Measurements from ENCODE around the gene DEPP1. TPM values are rescaled to one million over a fixed set of nuclear protein-coding genes. Genes with fewer than 3 reads are reported as not detected.
A peak's percentile ranks its signal among the peaks of the same experiment; 100 is the strongest.

The DEPP1 gene
- total and polyA plus RNA-seq, 2 of the 13 experiments (the other 11 are each of a cell fraction or from before 2014, with no cell fraction given) = 14.8 to 270 TPM

DNA sequence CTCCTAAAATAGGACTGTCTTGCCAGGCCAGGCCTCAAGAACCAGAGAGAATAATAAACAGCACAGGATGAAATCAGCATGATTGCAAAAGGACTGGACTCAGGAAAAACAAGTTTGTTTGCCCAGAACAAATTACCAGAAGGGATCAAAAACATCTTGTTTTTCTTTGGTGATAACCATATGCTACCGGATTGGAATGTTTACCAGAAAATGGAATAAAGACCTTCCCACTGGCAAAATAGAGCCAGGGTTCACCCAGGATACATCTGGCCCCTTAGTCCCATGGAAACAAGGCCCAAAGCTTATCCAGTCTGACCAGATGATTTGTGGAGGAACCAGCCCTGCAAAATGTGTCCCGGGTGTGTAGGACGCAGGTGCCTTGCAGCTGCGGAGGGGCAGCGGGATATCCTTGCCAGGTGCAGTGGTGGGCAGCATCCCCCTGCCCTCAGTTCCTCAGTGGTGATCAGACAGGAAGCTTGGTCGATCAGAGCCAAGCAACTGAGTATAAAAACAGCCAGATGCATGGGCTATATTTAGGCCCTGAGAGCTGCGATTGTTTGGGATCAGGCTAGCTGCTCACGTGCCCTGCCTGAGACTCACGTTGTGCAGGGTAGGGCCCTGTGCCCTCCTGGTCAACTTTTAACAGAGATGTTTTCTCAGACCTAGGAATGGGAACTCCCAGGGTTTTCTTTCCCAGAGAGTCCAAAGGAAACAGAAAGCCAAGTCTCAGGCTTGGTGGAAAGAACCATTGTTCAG, 17.5 kb upstream of the DEPP1 start (continued):
- no peak for TF ChIP-seq SP2 (CRISPR knock-in tag; IDR thresholded peaks at IDR 0.05)
- TF ChIP-seq, protein P1, sequence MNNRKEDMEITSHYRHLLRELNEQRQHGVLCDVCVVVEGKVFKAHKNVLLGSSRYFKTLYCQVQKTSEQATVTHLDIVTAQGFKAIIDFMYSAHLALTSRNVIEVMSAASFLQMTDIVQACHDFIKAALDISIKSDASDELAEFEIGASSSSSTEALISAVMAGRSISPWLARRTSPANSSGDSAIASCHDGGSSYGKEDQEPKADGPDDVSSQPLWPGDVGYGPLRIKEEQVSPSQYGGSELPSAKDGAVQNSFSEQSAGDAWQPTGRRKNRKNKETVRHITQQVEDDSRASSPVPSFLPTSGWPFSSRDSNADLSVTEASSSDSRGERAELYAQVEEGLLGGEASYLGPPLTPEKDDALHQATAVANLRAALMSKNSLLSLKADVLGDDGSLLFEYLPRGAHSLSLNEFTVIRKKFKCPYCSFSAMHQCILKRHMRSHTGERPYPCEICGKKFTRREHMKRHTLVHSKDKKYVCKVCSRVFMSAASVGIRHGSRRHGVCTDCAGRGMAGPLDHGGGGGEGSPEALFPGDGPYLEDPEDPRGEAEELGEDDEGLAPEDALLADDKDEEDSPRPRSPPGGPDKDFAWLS (CRISPR knock-in tag; IDR thresholded peaks at IDR 0.05; ENCODE audit: borderline replicate concordance) = no peak
- TF ChIP-seq ZBTB8A (CRISPR knock-in tag; IDR thresholded peaks at IDR 0.05; ENCODE audit: borderline replicate concordance, low read depth) = no peak
- TF ChIP-seq, protein P2, sequence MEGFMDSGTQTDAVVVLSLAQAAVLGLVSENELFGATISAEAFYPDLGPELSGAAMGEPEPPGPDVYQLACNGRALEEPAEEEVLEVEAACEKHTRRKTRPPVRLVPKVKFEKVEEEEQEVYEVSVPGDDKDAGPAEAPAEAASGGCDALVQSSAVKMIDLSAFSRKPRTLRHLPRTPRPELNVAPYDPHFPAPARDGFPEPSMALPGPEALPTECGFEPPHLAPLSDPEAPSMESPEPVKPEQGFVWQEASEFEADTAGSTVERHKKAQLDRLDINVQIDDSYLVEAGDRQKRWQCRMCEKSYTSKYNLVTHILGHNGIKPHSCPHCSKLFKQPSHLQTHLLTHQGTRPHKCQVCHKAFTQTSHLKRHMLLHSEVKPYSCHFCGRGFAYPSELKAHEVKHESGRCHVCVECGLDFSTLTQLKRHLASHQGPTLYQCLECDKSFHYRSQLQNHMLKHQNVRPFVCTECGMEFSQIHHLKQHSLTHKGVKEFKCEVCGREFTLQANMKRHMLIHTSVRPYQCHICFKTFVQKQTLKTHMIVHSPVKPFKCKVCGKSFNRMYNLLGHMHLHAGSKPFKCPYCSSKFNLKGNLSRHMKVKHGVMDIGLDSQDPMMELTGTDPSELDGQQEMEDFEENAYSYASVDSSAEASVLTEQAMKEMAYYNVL (CRISPR knock-in tag; IDR thresholded peaks at IDR 0.05; ENCODE audit: borderline replicate concordance) = 0 out of 2 replicates have a peak, but pooled peaks have one; percentile 4
- no peak for TF ChIP-seq TBL1XR1 (IDR thresholded peaks at IDR 0.05; ENCODE audit: borderline replicate concordance, low read length, partially characterized antibody)
- TF ChIP-seq PHF20 (CRISPR knock-in tag; IDR thresholded peaks at IDR 0.05) = no peak
- no peak for TF ChIP-seq ZNF335 (CRISPR knock-in tag; IDR thresholded peaks at IDR 0.05)
- TF ChIP-seq ZNF614 (CRISPR knock-in tag; IDR thresholded peaks at IDR 0.05; ENCODE audit: borderline replicate concordance) = peak; percentile 29; the same call in 1 of the 2 replicates
- no peak; the same call in 1 of the 2 replicates for TF ChIP-seq GMEB1 (CRISPR knock-in tag; IDR thresholded peaks at IDR 0.05; ENCODE audit: borderline replicate concordance)
- no peak for TF ChIP-seq KLF9 (CRISPR knock-in tag; IDR thresholded peaks at IDR 0.05; ENCODE audit: low read depth)
- 0 out of 2 replicates have a peak, but pooled peaks have one; percentile 65 for TF ChIP-seq HNRNPL (IDR thresholded peaks at IDR 0.05; ENCODE audit: low read depth, low read length)
- TF ChIP-seq, protein P3, sequence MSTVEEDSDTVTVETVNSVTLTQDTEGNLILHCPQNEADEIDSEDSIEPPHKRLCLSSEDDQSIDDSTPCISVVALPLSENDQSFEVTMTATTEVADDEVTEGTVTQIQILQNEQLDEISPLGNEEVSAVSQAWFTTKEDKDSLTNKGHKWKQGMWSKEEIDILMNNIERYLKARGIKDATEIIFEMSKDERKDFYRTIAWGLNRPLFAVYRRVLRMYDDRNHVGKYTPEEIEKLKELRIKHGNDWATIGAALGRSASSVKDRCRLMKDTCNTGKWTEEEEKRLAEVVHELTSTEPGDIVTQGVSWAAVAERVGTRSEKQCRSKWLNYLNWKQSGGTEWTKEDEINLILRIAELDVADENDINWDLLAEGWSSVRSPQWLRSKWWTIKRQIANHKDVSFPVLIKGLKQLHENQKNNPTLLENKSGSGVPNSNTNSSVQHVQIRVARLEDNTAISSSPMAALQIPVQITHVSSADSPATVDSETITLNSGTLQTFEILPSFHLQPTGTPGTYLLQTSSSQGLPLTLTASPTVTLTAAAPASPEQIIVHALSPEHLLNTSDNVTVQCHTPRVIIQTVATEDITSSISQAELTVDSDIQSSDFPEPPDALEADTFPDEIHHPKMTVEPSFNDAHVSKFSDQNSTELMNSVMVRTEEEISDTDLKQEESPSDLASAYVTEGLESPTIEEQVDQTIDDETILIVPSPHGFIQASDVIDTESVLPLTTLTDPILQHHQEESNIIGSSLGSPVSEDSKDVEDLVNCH (CRISPR knock-in tag; IDR thresholded peaks at IDR 0.05) = no peak
- no peak for TF ChIP-seq ATF1 (CRISPR knock-in tag; IDR thresholded peaks at IDR 0.05)
- no peak for TF ChIP-seq HMGA1 (CRISPR knock-in tag; conservative IDR thresholded peaks at IDR 0.05)
- no peak for TF ChIP-seq BORCS8-MEF2B (CRISPR knock-in tag; IDR thresholded peaks at IDR 0.05)
- TF ChIP-seq TGIF2 (CRISPR knock-in tag; IDR thresholded peaks at IDR 0.05) = no peak
- no peak for TF ChIP-seq GTF2F1 (IDR thresholded peaks at IDR 0.05; ENCODE audit: low read length)
- TF ChIP-seq ZNF468 (CRISPR knock-in tag; IDR thresholded peaks at IDR 0.05) = no peak
- TF ChIP-seq MTF1 (CRISPR knock-in tag; IDR thresholded peaks at IDR 0.05) = no peak
- TF ChIP-seq KDM6A (CRISPR knock-in tag; IDR thresholded peaks at IDR 0.05; ENCODE audit: low read depth) = peak; percentile 77
- TF ChIP-seq ZBTB7B (CRISPR knock-in tag; IDR thresholded peaks at IDR 0.05) = no peak
- TF ChIP-seq, protein P4, sequence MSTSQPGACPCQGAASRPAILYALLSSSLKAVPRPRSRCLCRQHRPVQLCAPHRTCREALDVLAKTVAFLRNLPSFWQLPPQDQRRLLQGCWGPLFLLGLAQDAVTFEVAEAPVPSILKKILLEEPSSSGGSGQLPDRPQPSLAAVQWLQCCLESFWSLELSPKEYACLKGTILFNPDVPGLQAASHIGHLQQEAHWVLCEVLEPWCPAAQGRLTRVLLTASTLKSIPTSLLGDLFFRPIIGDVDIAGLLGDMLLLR (CRISPR knock-in tag; IDR thresholded peaks at IDR 0.05) = no peak
